GM18505 (cell line): Measurements from ENCODE around the gene ABLIM3.

Source experiments
- ATAC-seq: cut with Tn5 transposase; IDR thresholded peaks from one replicate; pipeline ENCODE4 v1.9.1; 2021; ENCODE audit not compliant: unreplicated experiment
- POLR2A ChIP-seq: IDR thresholded peaks from 4 replicates; pipeline ENCODE4 v1.6.1; 2011; ENCODE audit warnings: borderline replicate concordance; ENCODE audit not compliant: insufficient read depth, insufficient read length; ENCODE audit errors: extremely low read depth

The ABLIM3 gene

GRCh38 chr5:149282027-149282965 is 141.0 kb downstream of the ABLIM3 start:
- TF ChIP-seq POLR2A: no peak

GRCh38 chr5:149282966-149283332 is 141.7 kb downstream of the ABLIM3 start:
- ATAC-seq: no peak
- no peak for TF ChIP-seq POLR2A

More at GRCh38 chr5:149282027-149282965, 141.0 kb downstream of the ABLIM3 start:
- no peak for ATAC-seq

GRCh38 chr5:149283626-149284480 is 142.6 kb downstream of the ABLIM3 start:
- no peak for ATAC-seq
- no peak for TF ChIP-seq POLR2A

GRCh38 chr5:149284501-149284900 is 143.2 kb downstream of the ABLIM3 start:
- no peak for ATAC-seq
- TF ChIP-seq POLR2A: no peak

GRCh38 chr5:149285153-149285552 is 143.9 kb downstream of the ABLIM3 start:
- TF ChIP-seq POLR2A: no peak
- no peak for ATAC-seq

GRCh38 chr5:149288436-149288835 is 147.1 kb downstream of the ABLIM3 start:
- no peak for ATAC-seq
- TF ChIP-seq POLR2A: no peak

GRCh38 chr5:149289301-149289700 is 148.0 kb downstream of the ABLIM3 start:
- TF ChIP-seq POLR2A: no peak
- no peak for ATAC-seq

GRCh38 chr5:149294872-149295829 is 153.9 kb downstream of the ABLIM3 start:
- no peak for TF ChIP-seq POLR2A
- ATAC-seq: no peak

- no peak for ATAC-seq
- no peak for TF ChIP-seq POLR2A
Observed at GRCh38 chr5:149297340-149298025, 156.2 kb downstream of the ABLIM3 start.

GRCh38 chr5:149298163-149298562 is 156.9 kb downstream of the ABLIM3 start:
- no peak for ATAC-seq

GRCh38 chr5:149298842-149299404 is 157.6 kb downstream of the ABLIM3 start:
- no peak for TF ChIP-seq POLR2A
- no peak for ATAC-seq

More at GRCh38 chr5:149298163-149298562, 156.9 kb downstream of the ABLIM3 start:
- TF ChIP-seq POLR2A: no peak
